Gastroesophageal sphincter (tissue), 4 donors: ENCODE data around the gene SUN1. TPM values are rescaled to one million over a fixed set of nuclear protein-coding genes. Genes with fewer than 3 reads are reported as not detected.
A peak's percentile ranks its signal among the peaks of the same experiment; 100 is the strongest.
"Not testable (repeated sequence)": the region's sequence is repeated elsewhere in the genome, so short reads cannot be mapped to it uniquely, and the experiment has no call there.

Experiments
- ATAC-seq: fragments of 150-250 bp; one replicate; pipeline ENCODE4 v1.9.1; 2016; ENCODE audit warnings: mild to moderate bottlenecking, moderate library complexity
- H3K27ac ChIP-seq, 4 donors: fragments of 200-600 bp; sonication (generic) in 3 of 4; 1 replicate in 3 of 4; 2 replicates in 1 of 4; pipeline ENCODE4 v1.5.1; 2016 to 2019
- H3K27me3 ChIP-seq: fragments of 200-600 bp; sonication (generic); one replicate; pipeline ENCODE4 v1.5.1; 2019
- H3K36me3 ChIP-seq, 2 donors: fragments of 200-600 bp; sonication (generic); one replicate each; pipeline ENCODE4 v1.5.1; 2019; ENCODE audit warnings: control low read depth in 1 of 2
- H3K4me1 ChIP-seq, 3 donors: fragments of 200-600 bp; sonication (generic); 1 replicate in 2 of 3; 2 replicates in 1 of 3; pipeline ENCODE4 v1.5.1; 2016 to 2019; ENCODE audit warnings: control low read depth in 2 of 3
- H3K4me3 ChIP-seq, 2 donors: fragments of 200-600 bp; sonication (generic); one replicate each; pipeline ENCODE4 v1.5.1; 2019; ENCODE audit warnings: mild to moderate bottlenecking in 1 of 2, moderate library complexity in 1 of 2
- H3K9me3 ChIP-seq, 3 donors: fragments of 200-600 bp; sonication (generic); one replicate each; pipeline ENCODE4 v1.5.1; 2017 to 2019; ENCODE audit warnings: control low read depth in 2 of 3
- CTCF ChIP-seq, 4 experiments: fragments of 200-600 bp in 2 of 4; fragments of 450-650 bp in 2 of 4; sonication (generic) in 1 of 4; IDR thresholded peaks; one replicate each; pipeline ENCODE4 v1.5.1; 2017 to 2019; ENCODE audit warnings: antibody characterized with exemption in 4 of 4, mild to moderate bottlenecking in 2 of 4, moderate library complexity in 2 of 4
- EP300 ChIP-seq: sonication (generic); formaldehyde crosslinking; IDR thresholded peaks from one replicate; pipeline ENCODE4 v1.6.1; 2017; ENCODE audit warnings: antibody characterized with exemption, mild to moderate bottlenecking
- POLR2A ChIP-seq, 2 donors: fragments of 450-650 bp; IDR thresholded peaks; one replicate each; pipeline ENCODE4 v1.6.1; 2017; ENCODE audit warnings: antibody characterized with exemption in 2 of 2, mild to moderate bottlenecking in 2 of 2, moderate library complexity in 1 of 2
- POLR2AphosphoS5 ChIP-seq: sonication (generic); formaldehyde crosslinking; IDR thresholded peaks from one replicate; pipeline ENCODE4 v1.6.1; 2017; ENCODE audit warnings: antibody characterized with exemption
- WGBS, 2 donors: methylation state at CpG; one replicate each; pipeline ENCODE4 v1.1.5; 2018; ENCODE audit warnings: low coverage in 1 of 2; 5-methylcytosine and 5-hydroxymethylcytosine counted together
- total RNA-seq, 4 donors: library from RNA; depleted of rRNA; stranded (reverse); fragments of >200 nt; gene quantifications; one replicate each; pipeline ENCODE4 v1.1.0, GENCODE V29; 2016

Gene SUN1
- total RNA-seq, 4 donors from 2014 or later = 151 to 261 (median 231) TPM

GRCh38 chr7:844043-844442, 11.8 kb downstream of the SUN1 start:
- TF ChIP-seq POLR2A (IDR thresholded peaks at IDR 0.05) (no peak), CTCF (IDR thresholded peaks at IDR 0.05) (no peak), EP300 (no peak), POLR2AphosphoS5 (no peak)
- H3K4me3 ChIP-seq = no peak overlapping the region
- H3K9me3 ChIP-seq = no peaks in the 10 kb centered on the region
- 56% methylated on average over 4 of the region's 14 CpGs; no CpG with 5 or more reads in 1 of the 2 donors for WGBS, 2 donors
- H3K36me3 ChIP-seq = peaks cover 0 to 70% of the 10 kb centered on the region in 2 donors
- H3K4me1 ChIP-seq = peaks cover 0 to 70% (median 7%) of the 10 kb centered on the region in 3 donors
- no peak for ATAC-seq
- peak overlapping the region in 3 of 4 donors; percentile 89 to 92 (median 90) for H3K27ac ChIP-seq
- H3K27me3 ChIP-seq = no peaks in the 10 kb centered on the region

- no peak overlapping the region for H3K4me3 ChIP-seq
- no peaks in the 10 kb centered on the region for H3K27me3 ChIP-seq
- H3K9me3 ChIP-seq = no peaks in the 10 kb centered on the region
- TF ChIP-seq CTCF (IDR thresholded peaks at IDR 0.05) (no peak), EP300 (no peak), POLR2AphosphoS5 (no peak), POLR2A (IDR thresholded peaks at IDR 0.05) (no peak)
- H3K27ac ChIP-seq = peak overlapping the region in 3 of 4 donors; percentile 89 to 92 (median 90)
- H3K36me3 ChIP-seq = peaks cover 0 to 70% of the 10 kb centered on the region in 2 donors
- no peak for ATAC-seq
- WGBS, 2 donors = 85 to 94% methylated on average over 5 to 6 of the region's 15 CpGs
- H3K4me1 ChIP-seq = peaks cover 0 to 65% (median 7%) of the 10 kb centered on the region in 3 donors
These were observed 12.2 kb downstream of the SUN1 start for GRCh38 chr7:844514-844913.

- TF ChIP-seq POLR2AphosphoS5 = no peak
- TF ChIP-seq CTCF (IDR thresholded peaks at IDR 0.05) = no peak
- no peak for TF ChIP-seq EP300
- TF ChIP-seq POLR2A (IDR thresholded peaks at IDR 0.05) = no peak
- WGBS, 2 donors = 77 to 81% methylated on average over 4 to 8 of the region's 22 CpGs
- no peak for ATAC-seq
- H3K9me3 ChIP-seq = no peaks in the 10 kb centered on the region
- peak overlapping the region in 3 of 4 donors; percentile 89 to 92 (median 90) for H3K27ac ChIP-seq
- H3K36me3 ChIP-seq = peaks cover 0 to 70% of the 10 kb centered on the region in 2 donors
- H3K27me3 ChIP-seq = no peaks in the 10 kb centered on the region
- H3K4me3 ChIP-seq = no peak overlapping the region
- peaks cover 0 to 63% (median 7%) of the 10 kb centered on the region in 3 donors for H3K4me1 ChIP-seq
These were observed 12.8 kb downstream of the SUN1 start for GRCh38 chr7:845091-845490.

- WGBS, 2 donors = 86 to 89% methylated on average over 10 to 11 of the region's 11 CpGs
- Histone ChIP-seq H3K4me3 (no peak overlapping the region), H3K27me3 (no peaks in the 10 kb centered on the region), H3K9me3 (no peaks in the 10 kb centered on the region), H3K27ac (peak overlapping the region in 3 of 4 donors; percentile 47 to 90 (median 89)), H3K4me1 (peaks cover 0 to 59% (median 7%) of the 10 kb centered on the region in 3 donors), H3K36me3 (peaks cover 0 to 72% of the 10 kb centered on the region in 2 donors)
- no peak for ATAC-seq
- TF ChIP-seq POLR2A (IDR thresholded peaks at IDR 0.05) = no peak
- no peak for TF ChIP-seq CTCF (IDR thresholded peaks at IDR 0.05)
- no peak for TF ChIP-seq EP300
- TF ChIP-seq POLR2AphosphoS5 = no peak
These were observed 13.5 kb downstream of the SUN1 start for GRCh38 chr7:845731-846130.

GRCh38 chr7:846958-847650, 14.8 kb downstream of the SUN1 start:
- Histone ChIP-seq H3K4me1 (peaks cover 0 to 52% (median 4%) of the 10 kb centered on the region in 3 donors), H3K36me3 (peaks cover 0 to 83% of the 10 kb centered on the region in 2 donors), H3K27ac (peak overlapping the region in 2 of 4 donors; percentile 47 to 90)
- 91 to 95% methylated on average over 13 to 14 of the region's 37 CpGs for WGBS, 2 donors
- not testable (repeated sequence) for H3K9me3 ChIP-seq, ATAC-seq, H3K27me3 ChIP-seq, H3K4me3 ChIP-seq

- not testable (repeated sequence) for ATAC-seq, H3K4me3 ChIP-seq, H3K9me3 ChIP-seq, H3K27me3 ChIP-seq
- peak overlapping the region in 1 of 4 donors; percentile 27 for H3K27ac ChIP-seq
- H3K4me1 ChIP-seq = peaks cover 0 to 46% (median 0%) of the 10 kb centered on the region in 3 donors
- 93% methylated on average over 2 of the region's 28 CpGs; no CpG with 5 or more reads in 1 of the 2 donors for WGBS, 2 donors
- peaks cover 0 to 83% of the 10 kb centered on the region in 2 donors for H3K36me3 ChIP-seq
These were observed 15.5 kb downstream of the SUN1 start for GRCh38 chr7:847728-848127.
